H9 (cell line): ENCODE measurements around the gene PHF21B. TPM values are rescaled to one million over a fixed set of nuclear protein-coding genes. Genes with fewer than 3 reads are reported as not detected.

ENCODE experiments used
- DNase-seq: peaks from one replicate; pipeline ENCODE4 v3.0.0-alpha.2; 2017
- H2AFZ ChIP-seq: one replicate; pipeline ENCODE4 v1.6.1; 2013; ENCODE audit warnings: mild to moderate bottlenecking, low read length, control low read depth, moderate library complexity
- H2AK5ac ChIP-seq: 2 replicates; pipeline ENCODE4 v1.6.1; 2013; ENCODE audit warnings: low read length, control low read depth, mixed read lengths; ENCODE audit not compliant: insufficient read length
- H2BK120ac ChIP-seq: one replicate; pipeline ENCODE4 v1.6.1; 2013; ENCODE audit warnings: low read depth, mild to moderate bottlenecking, low read length, control low read depth, inconsistent platforms; ENCODE audit not compliant: poor library complexity, severe bottlenecking
- H2BK12ac ChIP-seq: 2 replicates; pipeline ENCODE4 v1.6.1; 2013; ENCODE audit warnings: low read length, control low read depth, mixed read lengths, low read depth; ENCODE audit not compliant: insufficient read length
- H2BK15ac ChIP-seq: 2 replicates; pipeline ENCODE4 v1.6.1; 2013; ENCODE audit warnings: low read depth, low read length, control low read depth
- H2BK20ac ChIP-seq: one replicate; pipeline ENCODE4 v1.6.1; 2013; ENCODE audit warnings: low read depth, mild to moderate bottlenecking, low read length, control low read depth, inconsistent platforms; ENCODE audit not compliant: poor library complexity, severe bottlenecking
- H2BK5ac ChIP-seq: 2 replicates; pipeline ENCODE4 v1.6.1; 2013; ENCODE audit warnings: low read length, control low read depth, mixed read lengths; ENCODE audit not compliant: insufficient read length
- H3K14ac ChIP-seq: 2 replicates; pipeline ENCODE4 v1.6.1; 2013; ENCODE audit warnings: low read length, control low read depth; ENCODE audit not compliant: insufficient read depth
- H3K18ac ChIP-seq: 2 replicates; pipeline ENCODE4 v1.6.1; 2013; ENCODE audit warnings: low read depth, mild to moderate bottlenecking, mixed read lengths, low read length, control low read depth; ENCODE audit not compliant: insufficient read length
- H3K23ac ChIP-seq: 2 replicates; pipeline ENCODE4 v1.6.1; 2013; ENCODE audit warnings: low read length, control low read depth, mixed read lengths, low read depth; ENCODE audit not compliant: insufficient read length
- H3K23me2 ChIP-seq: 2 replicates; pipeline ENCODE4 v1.6.1; 2013; ENCODE audit warnings: low read depth, mild to moderate bottlenecking, mixed read lengths, low read length, control low read depth; ENCODE audit not compliant: insufficient read length, poor library complexity, severe bottlenecking
- H3K27ac ChIP-seq: 2 replicates; pipeline ENCODE4 v1.5.1; 2013; ENCODE audit warnings: low read length, control low read depth, mixed read lengths, low read depth; ENCODE audit not compliant: insufficient read length
- H3K27me3 ChIP-seq: 2 replicates; pipeline ENCODE4 v1.6.1; 2013; ENCODE audit warnings: low read length, control low read depth, inconsistent platforms; ENCODE audit not compliant: insufficient read depth
- H3K4ac ChIP-seq: 2 replicates; pipeline ENCODE4 v1.6.1; 2013; ENCODE audit warnings: low read depth, mild to moderate bottlenecking, control low read depth, inconsistent platforms, low read length, moderate library complexity
- H3K4me1 ChIP-seq: 2 replicates; pipeline ENCODE4 v1.6.1; 2013; ENCODE audit warnings: low read length, control low read depth, inconsistent platforms; ENCODE audit not compliant: insufficient read depth
- H3K4me2 ChIP-seq: 2 replicates; pipeline ENCODE4 v1.6.1; 2013; ENCODE audit warnings: low read length, control low read depth, mixed read lengths; ENCODE audit not compliant: insufficient read length, insufficient read depth
- H3K56ac ChIP-seq: 2 replicates; pipeline ENCODE4 v1.6.1; 2013; ENCODE audit warnings: low read depth, mild to moderate bottlenecking, mixed read lengths, low read length, control low read depth; ENCODE audit not compliant: insufficient read length
- H3K79me1 ChIP-seq: 2 replicates; pipeline ENCODE4 v1.6.1; 2013; ENCODE audit warnings: low read depth, mild to moderate bottlenecking, moderate library complexity, low read length, control low read depth, inconsistent platforms; ENCODE audit not compliant: insufficient read depth, poor library complexity, severe bottlenecking
- H3K79me2 ChIP-seq: 2 replicates; pipeline ENCODE4 v1.6.1; 2013; ENCODE audit warnings: low read length, control low read depth, inconsistent platforms; ENCODE audit not compliant: insufficient read depth
- H3K9ac ChIP-seq: 2 replicates; pipeline ENCODE4 v1.6.1; 2013; ENCODE audit warnings: low read length, control low read depth, mixed read lengths; ENCODE audit not compliant: insufficient read length; ENCODE audit errors: extremely low read depth
- H3K9me3 ChIP-seq: one replicate; pipeline ENCODE4 v1.6.1; 2013; ENCODE audit warnings: low read depth, low read length, inconsistent platforms; ENCODE audit not compliant: control insufficient read depth
- H3T11ph ChIP-seq: one replicate; pipeline ENCODE4 v1.6.1; 2013; ENCODE audit warnings: mild to moderate bottlenecking, low read length, control low read depth, inconsistent platforms
- H4K20me1 ChIP-seq: one replicate; pipeline ENCODE4 v1.6.1; 2013; ENCODE audit not compliant: control insufficient read depth, insufficient read length, insufficient read depth
- H4K5ac ChIP-seq: 2 replicates; pipeline ENCODE4 v1.6.1; 2013; ENCODE audit warnings: low read depth, mild to moderate bottlenecking, mixed read lengths, low read length, control low read depth; ENCODE audit not compliant: insufficient read length
- H4K8ac ChIP-seq: replicated peaks from 2 replicates; pipeline ENCODE4 v1.6.1; 2013; ENCODE audit warnings: low read length, control low read depth, mixed read lengths, low read depth; ENCODE audit not compliant: insufficient read length
- H4K91ac ChIP-seq: 2 replicates; pipeline ENCODE4 v1.6.1; 2013; ENCODE audit warnings: low read depth, mild to moderate bottlenecking, moderate library complexity, mixed read lengths, low read length, control low read depth; ENCODE audit not compliant: insufficient read length
- H3K27ac Mint-ChIP-seq, 3 experiments: 2 replicates in 2 of 3; 3 replicates in 1 of 3; pipeline ENCODE4 v1.8.0; 2020 to 2021; ENCODE audit warnings: mixed read lengths in 3 of 3, mild to moderate bottlenecking in 1 of 3, moderate library complexity in 1 of 3
- H3K27me3 Mint-ChIP-seq: 2 replicates; pipeline ENCODE4 v1.8.0; 2021; ENCODE audit warnings: low read depth, mild to moderate bottlenecking, moderate library complexity, mixed read lengths
- H3K36me3 Mint-ChIP-seq, 3 experiments: 2 replicates in 2 of 3; 3 replicates in 1 of 3; pipeline ENCODE4 v1.8.0; 2020 to 2021; ENCODE audit warnings: low read depth in 3 of 3, mixed read lengths in 3 of 3; ENCODE audit not compliant: insufficient read depth in 1 of 3
- H3K4me1 Mint-ChIP-seq, 2 experiments: 2 replicates each; pipeline ENCODE4 v1.8.0; 2020; ENCODE audit warnings: mixed read lengths in 2 of 2
- H3K4me3 Mint-ChIP-seq, 2 experiments: 2 replicates in 1 of 2; 3 replicates in 1 of 2; pipeline ENCODE4 v1.8.0; 2020 to 2021; ENCODE audit warnings: mild to moderate bottlenecking in 2 of 2, mixed read lengths in 2 of 2, moderate library complexity in 1 of 2
- H3K9me3 Mint-ChIP-seq, 2 experiments: 2 replicates in 1 of 2; 3 replicates in 1 of 2; pipeline ENCODE4 v1.8.0; 2020; ENCODE audit warnings: mild to moderate bottlenecking in 2 of 2, mixed read lengths in 2 of 2, moderate library complexity in 1 of 2
- CTCF ChIP-seq: fragments of 200-600 bp; sonication (generic); conservative IDR thresholded peaks from 3 replicates; pipeline ENCODE4 v1.8.0; 2021; ENCODE audit warnings: antibody characterized with exemption, mild to moderate bottlenecking
- WGBS: extraction: QIAGEN DNeasy Blood & Tissue Kit; methylation state at CpG from one replicate; pipeline ENCODE4 v1.1.7; 2013; ENCODE audit warnings: missing lambda C conversion rate, low lambda C conversion rate, mixed read lengths; ENCODE audit not compliant: insufficient read length; ENCODE audit errors: extremely low coverage; 5-methylcytosine and 5-hydroxymethylcytosine counted together
- total RNA-seq: library from RNA; stranded (reverse); gene quantifications from 2 replicates; pipeline ENCODE4 v1.2.1, GENCODE V29; 2021

The PHF21B gene
- total RNA-seq, 1 experiment from 2014 or later: 60.3 TPM

DNA sequence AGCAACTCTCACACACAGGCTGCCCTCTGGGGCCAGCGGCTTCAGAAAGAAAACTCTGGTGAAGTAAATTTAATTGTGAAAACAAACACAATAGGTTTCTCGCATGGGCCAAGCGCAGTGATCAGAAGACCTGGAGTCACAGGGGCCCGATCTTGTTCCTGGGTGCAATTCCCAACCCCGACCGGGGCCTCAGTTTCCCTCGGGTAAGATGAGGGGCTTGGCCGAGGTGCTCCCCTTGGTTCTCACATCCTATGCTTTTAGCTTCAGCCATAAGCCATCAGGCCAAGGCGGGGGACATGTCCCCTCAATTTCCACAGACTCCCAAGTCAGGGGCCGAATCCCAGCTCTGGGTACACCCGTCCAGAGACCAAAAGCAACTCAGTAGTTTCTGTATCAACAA lies 11.5 kb downstream of the PHF21B start:
- no peak overlapping the region for H3K4ac ChIP-seq
- no peak overlapping the region for H3T11ph ChIP-seq
- H3K14ac ChIP-seq: no peak overlapping the region
- no peak overlapping the region for H3K23ac ChIP-seq
- TF ChIP-seq CTCF: no peak
- no peak overlapping the region for H3K9ac ChIP-seq
- no peak overlapping the region for H2AK5ac ChIP-seq
- peaks cover 5% of the 10 kb centered on the region for H4K20me1 ChIP-seq
- no peaks in the 10 kb centered on the region for H3K27me3 ChIP-seq
- no peak overlapping the region for H4K5ac ChIP-seq
- H2BK15ac ChIP-seq: no peak overlapping the region
- no peak overlapping the region for H3K56ac ChIP-seq
- H2BK120ac ChIP-seq: no peak overlapping the region
- no peak overlapping the region for H3K4me3 Mint-ChIP-seq
- H3K79me2 ChIP-seq: peaks cover 82% of the 10 kb centered on the region; the same call in 1 of the 2 replicates
- H3K23me2 ChIP-seq: no peaks in the 10 kb centered on the region
- H3K27ac ChIP-seq: no peak overlapping the region
- peaks cover 4% of the 10 kb centered on the region; the same call in 1 of the 2 replicates for H3K4me1 ChIP-seq
- H3K9me3 ChIP-seq: no peaks in the 10 kb centered on the region
- H4K91ac ChIP-seq: no peak overlapping the region
- H3K4me2 ChIP-seq: no peak overlapping the region
- H3K4me1 Mint-ChIP-seq: peaks cover 69 to 79% of the 10 kb centered on the region in 2 experiments
- H2BK12ac ChIP-seq: no peak overlapping the region
- no peak overlapping the region for H2BK5ac ChIP-seq
- no peak overlapping the region for H3K18ac ChIP-seq
- H3K36me3 Mint-ChIP-seq: peaks cover 38 to 78% (median 75%) of the 10 kb centered on the region in 3 experiments
- peaks cover 17% of the 10 kb centered on the region for H3K79me1 ChIP-seq
- DNase-seq: no peak
- H2AFZ ChIP-seq: no peak overlapping the region
- H3K27me3 Mint-ChIP-seq: no peaks in the 10 kb centered on the region; the same call in 1 of the 2 replicates
- H2BK20ac ChIP-seq: no peak overlapping the region
- peak overlapping the region in 2 of 3 experiments; percentile 57 to 85; a peak in 2 of 7 replicates for H3K27ac Mint-ChIP-seq
- no peaks in the 10 kb centered on the region for H3K9me3 Mint-ChIP-seq
- no CpG with 5 or more reads among the region's 11 CpGs for WGBS
- no peak overlapping the region for H4K8ac ChIP-seq
